ENCODE measurements around the gene HCK.

DNA sequence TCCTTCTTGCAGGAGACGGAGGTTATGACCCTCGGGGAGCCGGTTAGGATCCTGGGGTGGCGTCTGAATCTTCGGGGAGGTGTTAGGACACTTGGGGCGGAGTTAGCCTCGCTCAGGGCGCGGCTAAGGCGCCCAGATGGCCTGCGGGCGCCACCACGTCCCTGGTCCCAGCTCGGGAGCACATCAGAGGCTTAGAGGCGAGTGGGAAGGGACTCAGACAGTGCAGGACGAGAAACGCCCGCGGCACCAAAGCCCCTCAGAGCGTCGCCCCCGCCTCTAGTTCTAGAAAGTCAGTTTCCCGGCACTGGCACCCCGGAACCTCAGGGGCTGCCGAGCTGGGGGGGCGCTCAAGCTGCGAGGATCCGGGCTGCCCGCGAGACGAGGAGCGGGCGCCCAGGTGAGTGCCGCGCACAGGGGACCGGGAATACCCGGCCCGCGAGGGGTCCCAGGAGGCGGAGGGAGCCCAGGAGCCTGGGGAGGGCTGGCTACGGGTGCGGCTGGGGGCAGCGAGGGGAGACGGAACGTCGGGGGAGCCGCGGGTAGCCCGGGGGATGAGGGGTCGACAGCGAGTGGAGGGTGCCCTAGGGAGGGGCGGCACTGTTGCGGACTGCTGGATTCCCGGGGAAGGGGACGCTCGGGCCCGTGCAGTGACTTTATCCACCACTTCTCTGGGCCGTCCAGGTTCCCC is at the start of gene HCK:
- TF ChIP-seq, protein P1, sequence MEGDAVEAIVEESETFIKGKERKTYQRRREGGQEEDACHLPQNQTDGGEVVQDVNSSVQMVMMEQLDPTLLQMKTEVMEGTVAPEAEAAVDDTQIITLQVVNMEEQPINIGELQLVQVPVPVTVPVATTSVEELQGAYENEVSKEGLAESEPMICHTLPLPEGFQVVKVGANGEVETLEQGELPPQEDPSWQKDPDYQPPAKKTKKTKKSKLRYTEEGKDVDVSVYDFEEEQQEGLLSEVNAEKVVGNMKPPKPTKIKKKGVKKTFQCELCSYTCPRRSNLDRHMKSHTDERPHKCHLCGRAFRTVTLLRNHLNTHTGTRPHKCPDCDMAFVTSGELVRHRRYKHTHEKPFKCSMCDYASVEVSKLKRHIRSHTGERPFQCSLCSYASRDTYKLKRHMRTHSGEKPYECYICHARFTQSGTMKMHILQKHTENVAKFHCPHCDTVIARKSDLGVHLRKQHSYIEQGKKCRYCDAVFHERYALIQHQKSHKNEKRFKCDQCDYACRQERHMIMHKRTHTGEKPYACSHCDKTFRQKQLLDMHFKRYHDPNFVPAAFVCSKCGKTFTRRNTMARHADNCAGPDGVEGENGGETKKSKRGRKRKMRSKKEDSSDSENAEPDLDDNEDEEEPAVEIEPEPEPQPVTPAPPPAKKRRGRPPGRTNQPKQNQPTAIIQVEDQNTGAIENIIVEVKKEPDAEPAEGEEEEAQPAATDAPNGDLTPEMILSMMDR (IDR thresholded peaks at IDR 0.05), result no peak
- TF ChIP-seq FOSL2 (IDR thresholded peaks at IDR 0.05; ENCODE audit: borderline replicate concordance, low read depth) (no peak), RAD21 (IDR thresholded peaks at IDR 0.05; ENCODE audit: low read length) (no peak), MEF2A (IDR thresholded peaks at IDR 0.05; ENCODE audit: borderline replicate concordance, low read depth) (no peak), TEAD4 (IDR thresholded peaks at IDR 0.05; ENCODE audit: borderline replicate concordance, insufficient read depth) (no peak)
- TF ChIP-seq, protein P2, sequence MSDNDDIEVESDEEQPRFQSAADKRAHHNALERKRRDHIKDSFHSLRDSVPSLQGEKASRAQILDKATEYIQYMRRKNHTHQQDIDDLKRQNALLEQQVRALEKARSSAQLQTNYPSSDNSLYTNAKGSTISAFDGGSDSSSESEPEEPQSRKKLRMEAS (IDR thresholded peaks at IDR 0.05; ENCODE audit: low read depth), result no peak

Measured in SK-N-SH (cell line).